ENCODE measurements around the gene SPAAR. TPM values are rescaled to one million over a fixed set of nuclear protein-coding genes. Genes with fewer than 3 reads are reported as not detected.
"Not testable (repeated sequence)": the region's sequence is repeated elsewhere in the genome, so short reads cannot be mapped to it uniquely, and the experiment has no call there.

Gene SPAAR
- total RNA-seq, 1 donor from 2014 or later, result 8.3 TPM

DNA sequence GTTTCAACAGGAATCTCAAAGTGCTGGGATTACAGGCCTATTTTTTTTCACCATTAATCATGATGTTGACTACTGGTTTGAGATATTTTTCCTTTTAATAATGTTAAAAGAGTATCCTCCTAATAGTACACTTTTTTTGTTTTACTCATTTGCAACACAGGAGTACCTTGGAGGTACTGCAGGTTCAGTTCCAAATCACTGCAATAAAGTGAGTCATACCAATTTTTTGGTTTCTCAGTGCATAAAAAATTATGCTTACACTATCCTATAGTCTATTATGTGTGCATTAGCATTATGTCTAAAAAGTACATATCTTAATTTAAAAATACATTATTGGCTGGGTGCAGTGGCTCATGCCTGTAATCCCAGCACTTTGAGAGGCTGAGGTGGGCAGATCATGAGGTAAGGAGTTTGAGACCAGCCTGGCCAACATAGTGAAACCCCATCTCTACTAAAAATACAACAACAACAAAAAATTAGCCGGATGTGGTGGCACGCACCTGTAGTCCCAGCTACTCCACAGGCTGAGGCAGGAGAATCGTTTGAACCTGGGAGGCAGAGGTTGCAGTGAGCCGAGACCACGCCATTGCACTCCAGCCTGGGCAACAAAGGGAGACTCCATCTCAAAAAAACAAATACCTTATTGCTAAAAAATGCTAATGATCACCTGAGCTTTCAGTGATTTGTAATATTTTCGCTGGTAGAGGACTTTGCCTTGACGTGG, 11.8 kb upstream of the SPAAR start:
- ATAC-seq (ENCODE audit: poor library complexity); intact Hi-C loops (cut with DNase I); DNase-seq: not testable (repeated sequence)

- DNase-seq (no peak), ATAC-seq (ENCODE audit: poor library complexity) (no peak)
- intact Hi-C loops (cut with DNase I), result no loop called here
Measured at GRCh38 chr9:35898337-35898736, 11.0 kb upstream of the SPAAR start.

- ATAC-seq (ENCODE audit: poor library complexity), result no peak
- intact Hi-C loops (cut with DNase I), result no loop called here
- DNase-seq, result no peak
Measured at GRCh38 chr9:35899021-35899420, 10.3 kb upstream of the SPAAR start.

- intact Hi-C loops (cut with DNase I), result loop anchor here (5.0 kb wide), 1 partner anchor 119 kb away; no protein-coding TSS in a partner anchor
- DNase-seq, result no peak
- no peak for ATAC-seq (ENCODE audit: poor library complexity)
Measured at GRCh38 chr9:35903049-35903448, 6.2 kb upstream of the SPAAR start.

DNA sequence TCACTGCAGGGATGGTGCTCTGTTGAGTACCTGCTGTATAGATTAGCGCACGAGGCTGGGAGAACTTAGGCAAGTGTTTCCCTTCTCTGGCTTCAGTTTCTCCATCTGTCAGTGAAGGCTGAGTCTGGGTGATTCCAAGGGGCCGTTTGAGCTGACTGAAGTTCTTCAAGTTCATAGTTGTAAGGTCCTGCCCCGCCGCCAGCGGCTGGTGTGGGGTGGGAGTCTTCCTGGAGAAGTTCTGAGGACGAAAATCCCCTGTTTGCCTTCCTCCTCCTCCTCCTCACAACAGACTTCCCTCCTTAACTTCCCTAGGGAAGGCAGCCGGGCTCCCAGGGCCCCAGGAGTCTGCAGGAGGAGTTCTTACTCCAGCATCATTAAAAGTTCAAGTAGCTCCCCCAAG, 5.0 kb upstream of the SPAAR start:
- DNase-seq, result no peak
- intact Hi-C loops (cut with DNase I), result loop anchor here (5.0 kb wide), 1 partner anchor 118 kb away; no protein-coding TSS in a partner anchor
- no peak for ATAC-seq (ENCODE audit: poor library complexity)

DNA sequence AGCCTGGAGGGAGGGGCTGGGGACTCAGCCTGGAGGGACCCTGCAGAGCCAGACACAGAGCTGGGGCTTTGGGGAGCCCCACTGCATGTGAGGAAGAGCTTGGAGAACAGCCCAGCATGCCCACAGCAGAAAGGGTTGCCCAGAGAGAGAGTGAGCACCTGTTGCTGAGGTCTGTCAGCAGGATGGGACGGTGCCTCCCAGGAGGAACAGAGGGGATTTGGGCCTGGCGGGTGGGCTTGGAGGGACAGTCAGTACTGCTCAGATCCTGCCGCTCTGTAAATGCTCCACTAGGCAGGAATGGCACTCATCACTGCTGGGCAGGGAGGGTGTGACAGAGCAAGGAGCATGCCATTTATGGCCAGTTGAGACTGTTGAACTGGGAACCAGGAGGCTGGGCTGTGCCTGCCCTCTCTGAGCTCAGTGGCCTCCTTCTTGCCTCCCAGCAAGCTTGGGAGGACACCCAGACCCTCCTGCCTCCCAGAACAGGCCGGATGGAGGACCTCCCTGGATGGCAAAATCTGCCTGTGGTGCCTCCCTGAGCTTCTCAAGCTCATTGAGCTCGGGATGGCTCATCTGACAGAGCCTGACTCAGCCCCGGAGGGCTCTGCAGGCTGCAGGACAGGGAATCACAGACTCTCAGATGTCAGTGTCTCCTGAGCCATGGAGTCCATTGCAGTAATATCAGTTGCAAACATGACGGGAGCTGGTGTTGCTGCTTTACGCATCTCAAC, 4.1 kb upstream of the SPAAR start:
- DNase-seq, result no peak
- ATAC-seq (ENCODE audit: poor library complexity), result no peak
- intact Hi-C loops (cut with DNase I), result loop anchor here (5.0 kb wide), 1 partner anchor 37 kb away; no protein-coding TSS in a partner anchor

- peak; percentile 94 for DNase-seq
- intact Hi-C loops (cut with DNase I), result loop anchor here (5.0 kb wide), 1 partner anchor 36 kb away; no protein-coding TSS in a partner anchor
- ATAC-seq (ENCODE audit: poor library complexity), result peak; percentile 54
Measured at GRCh38 chr9:35905912-35906679, 3.2 kb upstream of the SPAAR start, which contains the start of gene HRCT1. Gene HRCT1, plus strand, starts transcription at chr9:35906202. Its CDS starts 86 bp downstream, at chr9:35906288.

DNA sequence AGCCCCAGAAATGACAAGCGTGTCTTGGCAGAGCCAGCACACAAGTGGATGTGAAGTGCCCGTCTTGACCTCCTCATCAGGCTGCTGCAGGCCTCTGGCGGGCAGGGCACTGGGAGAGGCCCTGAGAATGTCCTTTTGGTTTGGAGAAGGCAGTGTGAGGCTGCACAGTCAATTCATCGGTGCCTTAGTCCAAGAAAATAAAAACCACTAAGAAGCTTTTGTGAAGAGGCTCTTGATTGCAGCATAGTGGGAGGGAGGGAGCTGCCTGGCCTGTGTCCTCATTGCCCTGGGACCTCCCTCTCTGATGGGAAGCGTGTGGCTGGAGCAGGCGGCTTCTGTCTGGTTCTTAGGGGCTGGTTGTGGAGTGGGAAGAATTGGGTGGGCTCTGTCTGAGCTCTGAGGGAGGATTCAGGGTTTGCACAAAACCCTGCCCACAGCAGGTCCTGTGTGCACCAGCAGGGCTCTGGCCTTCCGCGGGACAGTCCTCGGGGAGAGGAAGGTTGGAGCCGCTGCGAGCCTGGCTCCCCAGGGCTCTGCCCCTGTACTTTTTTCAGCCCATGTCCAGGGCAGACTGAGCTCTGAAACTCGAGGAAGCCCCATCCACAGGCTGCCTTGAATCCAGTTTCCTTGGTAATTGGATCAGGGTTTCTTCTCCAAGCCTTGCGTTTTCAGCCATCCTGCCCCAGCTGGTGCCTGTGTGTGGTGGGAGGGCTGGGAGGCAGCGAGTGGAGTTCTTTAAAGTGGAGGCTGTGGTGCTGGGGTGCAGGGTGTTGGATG, 2.2 kb upstream of the SPAAR start:
- ATAC-seq (ENCODE audit: poor library complexity), result peak; percentile 57
- peak; percentile 80 for DNase-seq
- intact Hi-C loops (cut with DNase I), result loop anchor here (5.0 kb wide), 1 partner anchor 35 kb away; no protein-coding TSS in a partner anchor

- DNase-seq, result peak; percentile 83
- intact Hi-C loops (cut with DNase I), result loop anchor here (5.0 kb wide), 1 partner anchor 34 kb away; no protein-coding TSS in a partner anchor
- peak; percentile 60 for ATAC-seq (ENCODE audit: poor library complexity)
Measured at GRCh38 chr9:35907711-35908503, 1.4 kb upstream of the SPAAR start.

GRCh38 chr9:35908504-35909125, 675 bp upstream of the SPAAR start:
- ATAC-seq (ENCODE audit: poor library complexity), result peak; percentile 9
- intact Hi-C loops (cut with DNase I), result loop anchor here (5.0 kb wide), 1 partner anchor 34 kb away; no protein-coding TSS in a partner anchor

DNA sequence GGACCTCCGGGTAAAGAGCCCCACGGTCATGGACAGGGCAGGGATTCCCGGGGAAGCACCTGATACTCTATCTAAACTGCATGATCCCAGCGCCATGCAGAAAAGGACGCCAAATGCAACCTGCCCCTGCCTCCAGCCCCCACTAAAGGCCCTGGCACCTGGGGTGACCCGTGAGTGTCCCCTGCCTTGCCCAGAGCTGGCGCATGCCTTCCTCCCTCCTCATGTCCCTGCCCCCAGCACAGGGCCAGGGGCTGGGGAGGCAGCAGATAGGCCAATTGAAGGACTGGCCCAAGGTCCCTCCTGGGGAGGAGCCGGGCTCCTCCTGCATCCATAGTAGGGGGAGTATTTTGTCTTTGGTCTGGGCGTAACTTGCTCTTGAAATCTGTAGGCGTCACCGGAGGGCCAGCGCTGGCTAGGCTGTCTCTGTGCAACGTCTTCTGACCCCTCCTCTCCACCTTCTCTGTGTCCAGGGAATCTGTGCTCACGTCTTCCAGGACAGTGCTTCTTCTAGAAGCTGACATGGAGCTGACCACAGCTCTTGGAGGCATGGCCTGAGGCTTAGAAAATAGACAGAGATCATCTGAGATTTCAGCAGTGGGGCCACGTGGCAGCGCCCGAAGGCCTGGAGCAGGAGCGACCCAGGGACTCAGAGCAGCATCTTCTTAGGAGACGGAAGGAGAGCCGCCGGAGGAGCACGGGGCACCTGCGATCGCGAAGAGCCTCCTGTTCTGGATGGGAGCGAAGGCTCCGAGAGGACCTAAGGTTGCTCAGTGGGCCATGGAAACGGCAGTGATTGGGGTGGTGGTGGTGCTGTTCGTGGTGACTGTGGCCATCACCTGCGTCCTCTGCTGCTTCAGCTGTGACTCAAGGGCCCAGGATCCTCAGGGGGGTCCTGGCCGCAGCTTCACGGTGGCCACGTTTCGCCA, 660 bp downstream of the SPAAR start:
- DNase-seq, result peak; percentile 80
- intact Hi-C loops (cut with DNase I), result loop anchor here (5.0 kb wide), 1 partner anchor 32 kb away; no protein-coding TSS in a partner anchor
- ATAC-seq (ENCODE audit: poor library complexity), result peak; percentile 5

More at GRCh38 chr9:35908504-35909125, 675 bp upstream of the SPAAR start:
- DNase-seq, result peak; percentile 71

DNA sequence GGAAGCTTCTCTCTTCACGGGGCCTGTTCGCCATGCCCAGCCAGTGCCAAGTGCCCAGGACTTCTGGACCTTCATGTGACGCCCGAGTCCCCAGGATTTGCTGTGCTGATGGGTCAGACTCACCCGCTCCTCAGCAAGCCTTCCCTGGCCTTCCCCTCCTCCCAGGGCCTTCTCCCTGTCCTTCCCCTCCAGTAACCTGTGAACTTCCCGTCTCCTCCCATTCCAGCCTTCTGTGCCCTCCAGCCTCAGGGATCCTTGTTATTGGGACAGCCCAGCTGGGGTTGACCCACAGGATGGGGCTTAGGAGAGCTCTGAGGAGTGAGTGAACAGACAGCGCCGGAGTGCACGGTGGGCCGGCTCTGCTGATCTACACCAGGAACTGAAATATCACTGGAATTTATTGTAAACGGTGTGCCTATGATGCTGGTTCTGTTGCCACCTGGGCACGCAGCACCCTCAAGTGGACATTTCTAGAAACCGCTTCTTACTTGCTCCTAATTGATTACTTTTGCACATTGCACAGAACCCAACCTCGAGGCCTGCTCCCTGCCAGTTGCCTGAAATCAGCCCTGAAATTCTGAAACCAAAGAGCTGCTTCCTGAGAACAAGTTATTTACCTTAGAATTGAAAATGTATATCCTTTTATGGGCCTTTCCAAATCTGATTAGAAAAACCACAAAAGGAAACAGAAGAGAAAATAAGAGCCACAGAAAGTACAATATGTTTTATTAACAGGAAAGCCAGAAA, 1.5 kb downstream of the SPAAR start:
- peak; percentile 50 for DNase-seq

GRCh38 chr9:35911690-35912089, 2.4 kb downstream of the SPAAR start:
- no peak for ATAC-seq (ENCODE audit: poor library complexity)
- intact Hi-C loops (cut with DNase I), result no loop called here
- DNase-seq, result peak; percentile 55

More for the DNA sequence above, 1.5 kb downstream of the SPAAR start:
- ATAC-seq (ENCODE audit: poor library complexity), result no peak
- intact Hi-C loops (cut with DNase I), result no loop called here

DNA sequence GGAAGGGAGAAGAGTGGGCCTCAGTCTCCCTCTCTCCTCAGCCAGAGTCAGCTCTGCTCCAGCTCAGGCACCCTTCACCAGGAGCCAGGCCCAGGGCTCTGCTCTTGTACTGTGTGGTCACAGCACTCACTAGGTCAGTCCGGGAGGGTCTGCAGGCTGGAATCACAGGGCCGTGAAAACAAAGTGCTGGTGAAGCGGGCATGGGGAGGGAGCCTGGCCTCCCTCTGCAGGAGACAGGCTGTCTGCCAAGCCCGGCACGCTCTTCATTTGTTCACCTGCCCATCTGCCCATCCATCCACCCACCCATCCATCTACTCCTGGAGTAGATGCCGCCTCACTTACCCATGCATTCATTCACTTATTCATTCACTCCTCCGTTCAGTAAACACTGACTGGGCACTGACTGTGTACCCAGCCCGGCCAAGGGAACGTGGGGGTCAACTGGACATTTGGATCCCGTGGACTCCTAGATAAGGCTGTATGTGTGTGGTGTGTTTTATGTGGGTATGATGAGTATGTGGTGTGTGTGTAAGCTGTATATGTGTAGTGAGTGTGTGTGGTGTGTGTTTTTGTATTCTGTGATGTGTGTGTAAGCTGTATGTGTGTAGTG, 3.6 kb downstream of the SPAAR start:
- intact Hi-C loops (cut with DNase I), result no loop called here
- ATAC-seq (ENCODE audit: poor library complexity) (no peak), DNase-seq (no peak)

DNA sequence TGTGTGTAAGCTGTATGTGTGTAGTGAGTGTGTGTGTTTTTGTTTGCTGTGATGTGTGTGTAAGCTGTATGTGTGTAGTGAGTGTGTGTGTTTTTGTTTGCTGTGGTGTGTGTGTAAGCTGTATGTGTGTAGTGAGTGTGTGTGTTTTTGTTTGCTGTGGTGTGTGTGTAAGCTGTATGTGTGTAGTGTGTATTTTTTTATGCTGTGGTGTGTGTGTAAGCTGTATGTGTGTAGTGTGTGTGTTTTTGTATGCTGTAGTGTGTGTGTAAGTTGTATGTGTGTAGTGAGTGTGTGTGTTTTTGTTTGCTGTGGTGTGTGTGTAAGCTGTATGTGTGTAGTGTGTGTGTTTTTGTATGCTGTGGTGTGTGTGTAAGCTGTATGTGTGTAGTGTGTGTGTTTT, 4.1 kb downstream of the SPAAR start:
- intact Hi-C loops (cut with DNase I); DNase-seq; ATAC-seq (ENCODE audit: poor library complexity): not testable (repeated sequence)
